Lung microvascular endothelial cell (primary cell): ENCODE measurements around the gene CTRB1. TPM values are rescaled to one million over a fixed set of nuclear protein-coding genes. Genes with fewer than 3 reads are reported as not detected.

ENCODE experiments used
- DNase-seq, 2 donors: peaks; one replicate each; pipeline versions ENCODE4 v3.0.0 to v3.0.0-alpha.2; 2010; ENCODE audit warnings: low read depth in 2 of 2
- total RNA-seq: library from RNA; depleted of rRNA; stranded (reverse); fragments of >200 nt; gene quantifications from 2 replicates; pipeline ENCODE4 v1.2.1, GENCODE V29; 2014

The CTRB1 gene
- total RNA-seq, 1 donor from 2014 or later = not detected

GRCh38 chr16:75225092-75225491 lies 6.3 kb downstream of the CTRB1 start:
- peak in 1 of 2 donors; percentile 27 for DNase-seq

DNA sequence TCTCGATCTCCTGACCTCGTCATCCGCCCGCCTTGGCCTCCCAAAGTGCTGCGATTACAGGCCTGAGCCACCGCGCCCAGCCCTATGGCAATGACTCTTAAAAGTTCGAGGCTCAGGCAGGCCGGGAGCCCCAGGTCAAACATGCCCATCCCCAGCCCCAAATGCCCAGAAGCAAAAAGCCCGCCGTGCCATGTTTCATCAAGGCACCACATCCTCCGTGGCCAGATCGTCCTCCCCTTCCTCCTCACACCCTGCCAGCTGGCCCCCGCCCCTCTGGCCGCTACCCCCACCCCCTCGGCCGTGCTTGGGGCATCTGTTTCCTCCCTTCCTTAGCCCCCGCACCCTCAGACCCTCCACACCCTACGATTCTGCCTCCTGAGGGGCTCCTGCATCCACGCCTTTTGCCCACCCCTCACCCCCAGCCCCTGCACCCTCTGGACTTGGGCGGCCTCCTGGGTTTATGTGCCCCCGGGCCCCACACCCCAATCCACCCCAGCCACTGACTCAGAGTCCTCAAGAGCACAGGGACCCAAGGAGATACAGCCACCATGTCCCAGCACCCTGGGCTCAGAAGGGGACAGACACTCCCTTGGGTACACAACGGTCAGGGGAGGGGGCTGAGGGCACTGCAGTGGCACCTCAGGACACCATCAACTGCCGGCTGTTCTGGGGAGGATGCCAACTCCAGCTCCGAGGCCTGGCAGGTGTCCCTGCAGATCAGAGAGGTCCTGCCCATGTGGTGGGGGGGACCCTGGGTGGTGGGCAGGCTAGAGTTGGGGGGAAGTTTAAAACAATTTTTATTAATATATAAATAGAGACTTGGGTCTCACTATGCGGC lies 7.1 kb downstream of the CTRB1 start:
- peak in 1 of 2 donors; percentile 38 for DNase-seq

- peak in 1 of 2 donors; percentile 45 for DNase-seq
These were observed 8.0 kb downstream of the CTRB1 start for GRCh38 chr16:75226550-75227360.

GRCh38 chr16:75227361-75228142 lies 8.8 kb downstream of the CTRB1 start:
- peak in 1 of 2 donors; percentile 36 for DNase-seq

GRCh38 chr16:75228143-75228976 lies 9.6 kb downstream of the CTRB1 start:
- peak in 1 of 2 donors; percentile 19 for DNase-seq

DNA sequence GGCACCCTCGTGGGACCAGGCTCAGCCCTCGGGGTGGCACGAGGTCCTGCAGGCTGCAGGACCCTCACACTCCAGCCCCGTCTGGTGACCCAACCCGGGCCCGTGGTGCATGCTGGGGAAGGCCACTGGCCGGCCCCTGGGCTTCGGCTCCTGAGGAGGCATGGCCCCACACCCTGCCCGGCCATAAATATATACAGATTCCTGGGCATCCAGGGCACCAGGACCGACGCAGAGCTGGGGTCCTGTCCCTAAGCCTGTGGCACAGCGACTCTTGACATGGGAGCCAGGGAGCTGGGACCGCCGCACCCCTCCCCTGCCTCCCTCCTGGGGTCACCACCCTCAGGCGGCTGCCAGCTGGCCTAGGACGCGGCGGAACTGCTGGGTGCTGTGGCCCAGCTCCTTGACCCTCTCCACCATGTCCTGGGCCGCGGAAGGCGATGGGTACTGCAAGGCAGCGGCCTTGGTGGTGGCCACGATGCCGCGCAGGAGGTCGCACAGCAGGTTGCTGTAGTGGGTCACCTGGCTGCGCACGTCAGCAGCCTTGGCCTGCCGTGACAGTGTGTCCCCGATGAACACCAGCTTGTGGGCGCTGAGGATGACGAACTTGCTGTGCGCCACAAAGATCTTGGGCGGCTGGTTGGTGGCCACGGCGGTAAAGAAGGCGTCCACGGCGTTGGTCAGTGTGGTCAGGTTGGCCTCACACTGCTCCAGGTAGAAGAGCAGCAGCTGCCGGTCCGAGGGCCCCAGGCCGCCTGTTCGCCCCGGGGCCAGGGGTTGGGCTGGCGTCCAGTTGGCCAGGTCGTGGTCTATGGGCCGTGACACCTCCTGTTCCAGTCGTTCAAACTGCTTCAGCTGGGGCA lies 10.6 kb downstream of the CTRB1 start:
- peak in 1 of 2 donors; percentile 9 for DNase-seq

DNA sequence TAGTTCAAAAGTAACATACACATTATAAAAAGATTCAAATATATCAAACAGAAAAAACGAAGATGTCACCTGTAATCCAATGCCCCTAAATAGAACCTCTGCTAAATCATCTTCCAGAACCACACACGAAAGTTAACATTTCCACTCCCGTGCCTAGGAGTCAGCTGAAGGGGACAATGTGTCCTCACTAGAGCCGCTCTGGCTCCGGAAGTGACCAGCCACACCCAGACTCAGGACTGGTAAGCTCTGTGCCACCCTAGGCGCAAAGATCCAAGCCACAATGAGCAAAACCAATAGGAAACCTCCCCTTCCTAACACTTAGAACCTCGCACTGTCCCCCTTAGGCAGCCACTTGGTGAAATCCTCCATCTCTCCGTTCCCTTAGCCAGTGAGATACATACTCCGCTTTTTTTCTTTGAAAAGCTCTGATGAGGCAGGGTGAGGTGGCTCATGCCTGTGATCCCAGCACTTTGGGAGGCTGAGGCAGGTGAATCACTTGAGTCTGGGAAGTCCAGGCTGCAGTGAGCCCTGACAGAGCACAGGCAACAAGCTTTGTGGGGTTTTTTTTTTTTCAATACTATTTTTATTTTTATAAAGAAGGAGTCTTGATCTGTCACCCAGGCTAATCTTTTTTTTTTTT lies 11.8 kb downstream of the CTRB1 start:
- DNase-seq = peak in 1 of 2 donors; percentile 28

DNA sequence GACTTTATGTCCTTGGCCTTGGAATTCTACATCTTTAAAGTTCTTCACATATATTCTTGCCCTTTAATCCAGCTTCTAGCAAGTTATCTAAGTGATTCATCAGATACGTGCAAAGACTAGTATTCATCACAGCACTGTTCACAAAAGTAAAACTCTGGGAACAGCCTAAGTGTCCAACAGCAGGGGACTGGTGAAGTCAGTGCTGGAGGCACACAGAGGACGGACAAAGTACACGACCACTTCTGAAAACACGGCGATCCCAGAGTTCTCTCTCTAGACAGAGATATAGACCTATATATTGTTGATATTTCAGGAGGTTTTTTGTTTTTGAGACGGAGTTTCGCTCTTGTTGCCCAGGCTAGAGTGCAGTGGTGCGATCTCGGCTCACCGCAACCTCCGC lies 12.8 kb downstream of the CTRB1 start:
- DNase-seq = peak in 1 of 2 donors; percentile 15

DNA sequence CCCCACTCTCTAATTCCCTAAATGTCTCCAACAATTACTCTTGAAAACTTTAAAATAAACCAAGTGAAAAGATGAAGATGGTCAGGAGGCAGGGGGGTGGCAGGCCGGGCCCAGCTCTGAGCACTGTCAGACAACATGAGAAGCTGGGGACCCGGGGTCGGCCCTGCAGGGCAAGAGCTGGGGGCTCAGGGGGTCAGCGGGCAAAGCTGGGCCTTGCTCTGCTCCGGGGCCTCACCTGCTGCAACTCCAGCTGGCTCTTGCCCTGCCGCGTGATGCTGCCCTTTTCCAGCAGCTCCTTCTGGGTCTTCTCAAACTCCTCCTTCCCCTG lies 14.8 kb downstream of the CTRB1 start:
- no peak for DNase-seq

- DNase-seq = peak in 1 of 2 donors; percentile 25
These were observed 16.3 kb downstream of the CTRB1 start for GRCh38 chr16:75234856-75235696.

DNA sequence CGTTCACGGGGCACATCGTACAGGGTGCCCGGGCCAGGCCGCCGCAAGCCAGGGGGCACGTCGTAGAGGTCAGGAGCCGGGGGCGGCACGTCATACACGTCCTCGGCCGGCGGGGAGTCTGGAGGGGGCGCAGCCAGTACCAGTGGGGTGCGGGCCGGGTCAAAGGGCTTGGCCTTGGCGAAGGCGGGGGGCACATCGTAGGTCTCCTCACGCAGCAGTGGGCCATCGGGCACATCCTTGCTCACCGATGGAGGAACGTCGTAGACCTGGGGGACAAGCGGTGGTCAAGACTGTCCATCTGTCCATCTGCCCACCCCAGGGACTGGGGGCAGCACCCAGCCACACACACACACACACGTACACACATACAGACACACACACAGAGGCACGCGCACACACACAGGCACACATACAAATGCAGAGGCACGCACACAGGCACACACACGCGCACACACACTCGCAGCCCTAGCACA lies 17.0 kb downstream of the CTRB1 start:
- DNase-seq = peak in 1 of 2 donors; percentile 45

DNA sequence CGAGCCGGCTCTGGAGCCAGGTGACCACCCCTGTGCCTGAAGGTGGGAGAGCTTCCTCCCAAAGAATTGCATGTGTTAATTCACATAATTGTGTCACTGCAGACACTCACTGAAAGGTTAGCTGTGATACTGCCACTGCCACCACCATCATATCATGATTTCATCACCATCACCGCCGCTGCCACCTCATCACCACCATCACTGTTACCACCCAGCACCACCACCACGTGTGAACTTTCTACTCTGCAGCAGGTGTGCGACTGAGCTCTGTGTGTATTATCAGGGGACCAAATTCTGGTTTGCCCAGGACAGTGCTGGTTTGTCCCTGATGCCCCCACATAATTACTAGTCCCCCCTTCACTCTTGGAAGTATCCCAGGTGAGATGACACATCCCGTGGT lies 17.4 kb downstream of the CTRB1 start:
- DNase-seq = no peak

DNA sequence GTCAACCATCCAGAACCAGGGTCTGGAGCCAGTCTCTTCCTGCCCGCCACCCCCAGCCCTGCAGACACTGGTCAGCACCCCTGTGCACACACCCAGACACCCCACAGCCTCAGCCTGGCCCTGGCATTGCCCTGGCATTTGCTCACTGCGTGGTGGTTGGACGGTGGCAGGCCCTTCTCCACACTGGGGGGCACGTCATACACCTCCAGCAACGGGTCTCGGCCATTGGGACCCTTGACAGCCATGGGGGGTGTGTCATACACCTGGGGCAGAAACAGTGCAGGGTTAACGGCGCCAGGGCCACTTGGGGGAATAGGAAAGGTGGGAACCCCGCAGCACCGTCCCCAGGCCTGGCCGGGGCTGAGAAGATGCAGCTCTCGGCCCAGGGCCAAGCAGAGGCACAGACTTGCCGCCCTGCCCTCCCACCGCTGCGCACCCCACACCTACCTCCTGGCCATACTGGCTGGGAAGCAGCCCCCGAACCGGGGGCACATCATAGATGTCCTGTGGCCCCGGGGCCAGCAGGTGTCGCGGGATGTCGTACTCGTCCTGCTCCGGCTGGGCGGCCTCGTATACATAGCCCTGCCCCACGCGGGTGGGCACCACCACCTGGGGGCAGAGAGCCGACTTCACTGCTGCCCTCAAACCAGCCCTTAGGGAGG lies 18.1 kb downstream of the CTRB1 start:
- no peak for DNase-seq

DNA sequence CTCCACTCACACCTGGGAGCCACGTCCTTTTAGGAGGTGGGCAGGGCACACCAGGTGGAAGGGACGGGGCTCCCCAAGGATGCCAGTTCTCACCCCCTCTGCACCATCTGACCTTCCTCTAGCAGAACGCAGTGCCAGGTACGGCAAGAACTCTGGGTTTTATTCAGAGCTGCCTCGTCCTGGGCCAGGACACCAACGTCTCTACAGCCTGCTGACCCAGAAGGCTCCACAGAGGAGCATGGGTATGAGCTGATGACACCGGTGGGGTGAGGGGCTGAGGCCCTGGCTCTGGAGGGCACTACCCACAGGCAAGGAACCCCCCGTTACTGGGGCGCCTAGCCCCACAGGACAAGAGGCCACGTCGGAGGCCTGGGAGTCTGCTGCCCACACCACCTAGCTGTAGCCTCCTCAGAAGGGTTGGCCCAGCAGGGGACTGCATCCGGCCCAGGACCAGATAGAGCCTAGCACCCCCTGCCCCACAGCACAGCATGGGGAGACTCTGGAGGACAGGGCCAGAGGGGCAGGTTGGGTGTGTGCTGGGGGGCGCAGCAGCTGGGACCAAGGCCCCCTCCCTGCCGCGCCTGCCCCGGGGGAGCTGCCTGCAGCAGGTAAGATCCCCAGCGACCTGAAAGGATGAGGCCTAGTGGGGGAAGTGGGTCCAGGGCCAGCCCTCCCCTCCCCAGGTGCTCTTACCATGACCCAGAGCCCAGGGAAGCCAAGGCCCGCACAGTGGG lies 18.8 kb downstream of the CTRB1 start:
- DNase-seq = no peak

- peak in 1 of 2 donors; percentile 15 for DNase-seq
These were observed 19.5 kb downstream of the CTRB1 start for GRCh38 chr16:75238132-75238852.

GRCh38 chr16:75238853-75239541 lies 20.2 kb downstream of the CTRB1 start:
- DNase-seq = peak in 1 of 2 donors; percentile 51
